Measurements from ENCODE around the gene FKBP14.

FKBP14 gene

DNA sequence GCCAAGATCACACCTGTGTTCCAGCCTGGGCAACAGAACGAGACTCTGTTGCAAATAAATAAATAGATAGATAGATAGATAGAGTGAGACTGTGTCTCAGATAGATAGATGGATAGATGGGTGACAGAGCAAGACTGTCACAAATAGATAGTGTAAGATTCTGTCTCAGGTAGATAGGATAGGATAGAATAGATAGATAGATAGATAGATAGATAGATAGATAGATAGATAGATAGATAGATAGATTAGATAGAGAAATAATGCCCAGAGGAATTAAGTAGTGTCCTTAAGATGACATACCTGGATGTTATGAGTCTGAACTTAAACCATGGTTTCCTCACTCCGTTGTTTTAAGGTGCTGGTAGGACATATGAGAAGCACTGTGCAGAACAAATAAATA lies 9.7 kb upstream of the FKBP14 start:
- H3K4me3 ChIP-seq (replicated peaks; ENCODE audit: low read depth, low read length), result no peak overlapping the region
- TF ChIP-seq, protein P1, sequence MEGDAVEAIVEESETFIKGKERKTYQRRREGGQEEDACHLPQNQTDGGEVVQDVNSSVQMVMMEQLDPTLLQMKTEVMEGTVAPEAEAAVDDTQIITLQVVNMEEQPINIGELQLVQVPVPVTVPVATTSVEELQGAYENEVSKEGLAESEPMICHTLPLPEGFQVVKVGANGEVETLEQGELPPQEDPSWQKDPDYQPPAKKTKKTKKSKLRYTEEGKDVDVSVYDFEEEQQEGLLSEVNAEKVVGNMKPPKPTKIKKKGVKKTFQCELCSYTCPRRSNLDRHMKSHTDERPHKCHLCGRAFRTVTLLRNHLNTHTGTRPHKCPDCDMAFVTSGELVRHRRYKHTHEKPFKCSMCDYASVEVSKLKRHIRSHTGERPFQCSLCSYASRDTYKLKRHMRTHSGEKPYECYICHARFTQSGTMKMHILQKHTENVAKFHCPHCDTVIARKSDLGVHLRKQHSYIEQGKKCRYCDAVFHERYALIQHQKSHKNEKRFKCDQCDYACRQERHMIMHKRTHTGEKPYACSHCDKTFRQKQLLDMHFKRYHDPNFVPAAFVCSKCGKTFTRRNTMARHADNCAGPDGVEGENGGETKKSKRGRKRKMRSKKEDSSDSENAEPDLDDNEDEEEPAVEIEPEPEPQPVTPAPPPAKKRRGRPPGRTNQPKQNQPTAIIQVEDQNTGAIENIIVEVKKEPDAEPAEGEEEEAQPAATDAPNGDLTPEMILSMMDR (IDR thresholded peaks at IDR 0.05; ENCODE audit: low read length, missing control alignments), result no peak
- DNase-seq (ENCODE audit: low read depth), result no peak

DNA sequence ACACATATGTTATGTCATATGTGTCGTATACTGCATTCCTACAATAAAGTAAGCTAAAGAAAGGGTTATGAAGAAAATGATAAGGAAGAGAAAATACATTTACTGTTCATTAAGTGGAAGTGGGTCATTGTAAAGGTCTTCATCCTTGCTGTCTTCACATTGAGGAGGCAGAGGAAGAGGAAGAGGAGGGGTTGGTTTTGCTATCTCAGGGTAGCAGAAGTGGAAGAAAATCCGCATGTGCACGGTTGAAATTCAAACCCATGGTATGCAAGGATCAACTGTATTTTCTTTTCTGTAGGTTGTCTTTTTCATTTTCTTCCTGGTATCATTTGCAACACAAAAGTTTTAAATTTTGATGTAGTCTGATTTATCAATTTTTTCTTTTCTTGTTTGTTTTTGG lies 8.0 kb upstream of the FKBP14 start:
- DNase-seq (ENCODE audit: low read depth), result no peak
- TF ChIP-seq, protein P1 (IDR thresholded peaks at IDR 0.05; ENCODE audit: low read length, missing control alignments), result no peak
- no peak overlapping the region for H3K4me3 ChIP-seq (replicated peaks; ENCODE audit: low read depth, low read length)

DNA sequence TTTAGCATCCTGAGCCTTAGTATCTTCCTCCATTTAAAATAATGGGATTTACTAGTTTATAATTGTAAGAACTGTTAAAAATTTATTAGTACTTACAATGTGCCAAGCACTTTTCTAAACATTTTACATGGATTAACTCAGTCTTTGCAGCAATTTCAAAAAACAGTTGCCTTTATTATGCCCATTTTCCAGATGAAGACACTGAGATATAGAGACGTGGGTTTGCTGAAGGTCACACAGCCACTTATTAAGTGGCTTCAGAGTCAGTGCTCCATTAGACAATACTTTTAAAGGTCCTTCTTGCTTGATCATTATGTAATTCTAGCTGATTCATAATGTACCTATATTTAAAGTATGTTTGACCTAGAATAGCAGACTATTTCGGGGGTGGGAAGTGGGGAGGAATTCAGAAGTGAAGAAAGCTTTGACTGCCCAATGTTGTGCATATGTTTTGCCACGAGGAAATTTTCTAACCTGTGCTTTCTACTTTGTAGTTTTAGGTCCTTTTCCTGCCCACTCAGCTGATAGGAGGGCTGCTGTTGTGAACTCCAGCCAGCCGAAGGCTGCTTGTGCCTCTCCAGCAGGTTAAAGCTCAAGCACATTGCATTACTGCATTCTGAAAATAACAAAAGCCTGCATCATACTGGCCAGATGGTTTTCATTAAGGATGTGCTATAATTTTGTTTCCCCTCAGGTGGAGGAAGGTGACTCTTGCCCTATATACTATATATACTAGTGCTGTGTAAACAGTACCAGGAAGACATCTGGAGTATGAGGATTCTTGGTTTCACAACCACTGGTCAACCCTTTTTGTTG lies 6.0 kb upstream of the FKBP14 start:
- no peak overlapping the region for H3K4me3 ChIP-seq (replicated peaks; ENCODE audit: low read depth, low read length)
- peak; percentile 50 for DNase-seq (ENCODE audit: low read depth)
- TF ChIP-seq, protein P1 (IDR thresholded peaks at IDR 0.05; ENCODE audit: low read length, missing control alignments), result no peak

DNA sequence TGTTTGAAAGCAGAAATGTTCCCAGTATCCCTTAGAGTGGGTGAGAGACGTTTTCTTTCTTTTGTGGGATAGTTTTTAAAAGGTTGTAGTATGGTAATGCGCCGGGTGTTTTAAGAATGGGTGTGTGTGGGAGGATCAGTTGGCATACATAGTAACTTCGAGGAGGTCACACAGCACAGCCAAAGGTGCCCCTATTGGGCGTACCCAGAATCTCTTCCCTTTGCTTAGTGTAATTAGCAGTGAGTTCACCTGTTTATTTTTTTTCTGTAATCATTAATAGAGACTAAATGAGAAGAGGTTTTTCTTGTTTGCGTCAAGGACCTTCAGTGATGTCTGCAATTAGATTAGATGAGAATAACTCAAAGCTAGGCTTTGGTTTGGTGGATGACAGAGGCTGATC lies 3.2 kb upstream of the FKBP14 start:
- H3K4me3 ChIP-seq (replicated peaks; ENCODE audit: low read depth, low read length), result peak overlapping the region; percentile 86
- TF ChIP-seq, protein P1 (IDR thresholded peaks at IDR 0.05; ENCODE audit: low read length, missing control alignments), result no peak
- no peak for DNase-seq (ENCODE audit: low read depth)

DNA sequence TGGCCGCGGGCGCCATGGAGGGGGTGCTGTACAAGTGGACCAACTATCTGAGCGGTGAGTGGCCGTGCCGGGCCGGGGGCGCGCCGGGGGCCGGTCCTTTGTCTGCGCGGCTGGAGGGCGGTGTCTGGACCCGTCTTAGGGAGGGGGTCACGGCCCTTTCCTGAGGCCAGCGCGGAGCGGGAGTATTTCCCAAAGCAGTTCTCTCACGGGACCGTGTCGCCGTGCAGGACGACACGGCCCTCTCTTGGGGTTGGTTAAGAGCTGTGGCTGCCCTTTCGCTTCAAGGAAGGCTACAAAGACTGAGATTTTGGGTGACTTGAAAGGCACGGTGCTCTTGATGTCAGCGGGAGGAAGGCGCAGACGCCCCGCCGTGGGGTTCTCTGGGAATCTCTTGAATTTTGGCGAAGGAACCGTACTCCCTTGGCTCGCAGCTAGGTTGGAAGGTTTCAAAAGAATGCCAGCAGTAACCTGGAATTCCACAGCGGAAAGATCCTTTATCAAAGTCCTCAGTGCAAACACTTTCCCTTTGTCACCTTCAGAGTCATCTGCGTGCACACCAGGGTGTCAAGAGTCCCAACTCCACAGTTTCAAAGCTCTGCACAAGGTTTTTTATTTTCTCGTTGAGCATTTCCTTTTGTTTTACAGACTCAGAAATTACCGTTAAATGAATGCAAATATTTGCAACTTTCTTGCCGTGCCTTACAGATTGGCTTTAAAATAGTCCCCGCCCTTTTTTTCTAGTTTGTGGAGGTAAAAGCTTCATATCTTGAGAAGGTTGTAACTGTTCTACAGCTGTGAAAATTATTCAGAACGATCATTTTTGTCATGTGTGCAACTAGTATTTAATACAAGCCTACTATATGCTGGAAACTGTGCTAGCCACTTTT lies 2.5 kb upstream of the FKBP14 start:
- peak overlapping the region; percentile 86 for H3K4me3 ChIP-seq (replicated peaks; ENCODE audit: low read depth, low read length)
- DNase-seq (ENCODE audit: low read depth), result peak; percentile 37
- TF ChIP-seq, protein P1 (IDR thresholded peaks at IDR 0.05; ENCODE audit: low read length, missing control alignments), result peak; percentile 18

DNA sequence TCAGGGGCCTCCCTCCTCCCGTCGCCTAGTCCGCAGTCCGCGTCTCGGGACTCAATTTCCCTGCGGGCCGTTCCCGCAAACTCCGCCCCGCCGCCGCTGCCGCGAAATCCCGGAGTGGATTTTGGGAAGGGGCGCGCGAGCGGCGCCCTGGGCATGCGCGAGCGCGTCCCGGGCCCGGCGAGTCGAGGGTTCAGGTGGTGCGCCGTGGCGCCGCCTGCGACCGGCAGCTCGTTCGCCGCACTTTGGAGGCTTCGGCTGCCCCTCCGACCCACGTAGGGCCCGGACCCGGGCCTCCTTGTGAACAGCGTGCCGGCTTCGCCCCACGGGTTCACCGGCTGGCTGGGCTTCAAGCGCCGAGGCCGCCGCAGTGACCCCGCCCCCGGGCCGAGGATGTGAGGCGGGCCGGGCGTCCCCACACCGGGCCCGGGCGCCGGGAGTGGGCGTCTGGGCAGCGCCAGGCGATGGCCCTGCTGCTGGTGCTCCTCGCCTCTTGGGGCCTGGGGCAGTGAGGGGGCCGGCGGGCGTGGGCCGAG lies 1.8 kb upstream of the FKBP14 start, which contains the start of gene PLEKHA8:
Gene PLEKHA8 (plus strand): TSS at position 197 of the 533 bp plus-strand sequence. CDS start 351 bp downstream, outside the sequence.
- TF ChIP-seq, protein P1 (IDR thresholded peaks at IDR 0.05; ENCODE audit: low read length, missing control alignments), result no peak
- DNase-seq (ENCODE audit: low read depth), result peak; percentile 86
- peak within 1 kb of the TSS; percentile 86 for H3K4me3 ChIP-seq (replicated peaks; ENCODE audit: low read depth, low read length)

Data from fibroblast of pulmonary artery (primary cell).